K562 (cell line): ENCODE measurements around the gene SERPINF2. TPM values are rescaled to one million over a fixed set of nuclear protein-coding genes. Genes with fewer than 3 reads are reported as not detected.

Experiments
- ARID2 ChIP-seq: fragments of 450-650 bp; IDR thresholded peaks from 2 replicates; pipeline ENCODE4 v1.6.1; 2017; ENCODE audit warnings: antibody characterized with exemption, mild to moderate bottlenecking
- ARID4B ChIP-seq: sonication (generic); formaldehyde crosslinking; IDR thresholded peaks from 2 replicates; pipeline ENCODE4 v1.8.0; 2022; ENCODE audit warnings: mild to moderate bottlenecking, missing genetic modification reagents
- ATF7 ChIP-seq: fragments of 450-650 bp; IDR thresholded peaks from 2 replicates; pipeline ENCODE4 v1.7.1; 2014; ENCODE audit warnings: mild to moderate bottlenecking, moderate library complexity
- ELF1 ChIP-seq: fragments of 200-800 bp; sonication (Bioruptor generic); IDR thresholded peaks from 2 replicates; pipeline ENCODE4 v1.6.1; 2016; ENCODE audit warnings: missing genetic modification characterization, missing compliant biosample characterization
- ETS1 ChIP-seq: conservative IDR thresholded peaks from 2 replicates; pipeline ENCODE4 v1.6.1; 2011; ENCODE audit warnings: low read depth, mild to moderate bottlenecking, low read length; ENCODE audit not compliant: control insufficient read depth
- FOXJ2 ChIP-seq: fragments of 200-800 bp; sonication (Bioruptor generic); IDR thresholded peaks from 2 replicates; pipeline ENCODE4 v1.6.1; 2016; ENCODE audit warnings: missing genetic modification characterization, missing compliant biosample characterization
- NR2C2 ChIP-seq, 2 experiments: fragments of 200-800 bp in 1 of 2; sonication (Bioruptor generic) in 1 of 2; sonication (generic) in 1 of 2; formaldehyde crosslinking in 1 of 2; IDR thresholded peaks; 2 replicates each; pipeline versions ENCODE4 v1.6.1 to v1.8.0; 2016 to 2022; ENCODE audit warnings: mild to moderate bottlenecking in 1 of 2, missing compliant biosample characterization in 1 of 2, missing genetic modification characterization in 1 of 2, missing genetic modification reagents in 1 of 2
- PHF8 ChIP-seq: fragments of 200-600 bp; sonication (generic); IDR thresholded peaks from 2 replicates; pipeline ENCODE4 v1.6.1; 2012; ENCODE audit warnings: mixed run types, mild to moderate bottlenecking, inconsistent platforms, low read length, moderate library complexity, borderline replicate concordance
- RBFOX2 ChIP-seq: fragments of 200-400 bp; formaldehyde crosslinking; IDR thresholded peaks from 2 replicates; pipeline ENCODE4 v1.6.1; 2017; ENCODE audit warnings: low read depth, mild to moderate bottlenecking, low read length, moderate library complexity
- TAF1 ChIP-seq: IDR thresholded peaks from 2 replicates; pipeline ENCODE4 v1.6.1; 2011; ENCODE audit warnings: mild to moderate bottlenecking, low read length, moderate library complexity; ENCODE audit not compliant: insufficient read depth, control insufficient read depth, severe bottlenecking; ENCODE audit errors: extremely low read depth
- TFAM ChIP-seq: fragments of 250-450 bp; sonication (Bioruptor Pico); conservative IDR thresholded peaks from 2 replicates; pipeline ENCODE4 v1.5.0; 2021; ENCODE audit warnings: mild to moderate bottlenecking, moderate library complexity
- XRCC5 ChIP-seq: fragments of 200-400 bp; formaldehyde crosslinking; IDR thresholded peaks from 2 replicates; pipeline ENCODE4 v1.6.1; 2017; ENCODE audit warnings: low read depth, mild to moderate bottlenecking, low read length
- ZNF174 ChIP-seq: fragments of 250-450 bp; sonication (Bioruptor Pico); IDR thresholded peaks from 2 replicates; pipeline ENCODE4 v1.4.0; 2020; ENCODE audit warnings: mild to moderate bottlenecking
- polyA plus RNA-seq, 8 experiments: library from polyadenylated mRNA; depleted of rRNA in 4 of 8; stranded (reverse) in 5 of 8; unstranded in 3 of 8; fragments of >200 nt; fragmentation: Nextera tagmentation in 2 of 8; fragmentation: Illumina TruSeq in 1 of 8; extraction: Ambion mirVana in 2 of 8; extraction: Trizol in 1 of 8; gene quantifications; 2 replicates each; pipeline versions ENCODE4 v1.2.1 to v1.2.3, GENCODE V29; 2011 to 2014; ENCODE audit warnings: inconsistent platforms in 1 of 8, missing spikeins in 1 of 8
- total RNA-seq, 7 experiments: library from RNA; depleted of rRNA in 6 of 7; stranded (reverse); fragments of >200 nt in 6 of 7; fragmentation: Illumina TruSeq in 2 of 7; extraction: Trizol in 2 of 7; gene quantifications; 2 replicates each; pipeline versions ENCODE4 v1.2.1 to v1.2.3, GENCODE V29; 2011 to 2021; ENCODE audit warnings: low replicate concordance in 1 of 7
- TF ChIP-seq, protein P1 (sequence below): fragments of 250-450 bp; sonication (Bioruptor Pico); IDR thresholded peaks from 2 replicates; pipeline ENCODE4 v1.4.0; 2020; ENCODE audit warnings: mild to moderate bottlenecking, moderate library complexity, borderline replicate concordance
- TF ChIP-seq, protein P2 (sequence below): fragments of 450-650 bp; IDR thresholded peaks from 2 replicates; pipeline ENCODE4 v1.6.1; 2016

Gene SERPINF2
- total and polyA plus RNA-seq, 9 of the 15 experiments (the other 6 are each of a cell fraction or from before 2014, with no cell fraction given) = 0.22 TPM; not detected in 8

- TF ChIP-seq NR2C2 (CRISPR knock-in tag; IDR thresholded peaks at IDR 0.05) = peak; percentile 64; the same call in 1 of the 2 replicates
- peak; percentile 36 for TF ChIP-seq NR2C2 (tag; IDR thresholded peaks at IDR 0.05)
- TF ChIP-seq XRCC5 = 0 out of 2 replicates have a peak, but pooled peaks have one; percentile 16
- TF ChIP-seq FOXJ2 (tag) = no peak
- TF ChIP-seq ARID4B (CRISPR knock-in tag) = 0 out of 2 replicates have a peak, but pooled peaks have one; percentile 26
- TF ChIP-seq ARID2 = no peak
- peak; percentile 48; the same call in 1 of the 2 replicates for TF ChIP-seq PHF8
- TF ChIP-seq, protein P1, sequence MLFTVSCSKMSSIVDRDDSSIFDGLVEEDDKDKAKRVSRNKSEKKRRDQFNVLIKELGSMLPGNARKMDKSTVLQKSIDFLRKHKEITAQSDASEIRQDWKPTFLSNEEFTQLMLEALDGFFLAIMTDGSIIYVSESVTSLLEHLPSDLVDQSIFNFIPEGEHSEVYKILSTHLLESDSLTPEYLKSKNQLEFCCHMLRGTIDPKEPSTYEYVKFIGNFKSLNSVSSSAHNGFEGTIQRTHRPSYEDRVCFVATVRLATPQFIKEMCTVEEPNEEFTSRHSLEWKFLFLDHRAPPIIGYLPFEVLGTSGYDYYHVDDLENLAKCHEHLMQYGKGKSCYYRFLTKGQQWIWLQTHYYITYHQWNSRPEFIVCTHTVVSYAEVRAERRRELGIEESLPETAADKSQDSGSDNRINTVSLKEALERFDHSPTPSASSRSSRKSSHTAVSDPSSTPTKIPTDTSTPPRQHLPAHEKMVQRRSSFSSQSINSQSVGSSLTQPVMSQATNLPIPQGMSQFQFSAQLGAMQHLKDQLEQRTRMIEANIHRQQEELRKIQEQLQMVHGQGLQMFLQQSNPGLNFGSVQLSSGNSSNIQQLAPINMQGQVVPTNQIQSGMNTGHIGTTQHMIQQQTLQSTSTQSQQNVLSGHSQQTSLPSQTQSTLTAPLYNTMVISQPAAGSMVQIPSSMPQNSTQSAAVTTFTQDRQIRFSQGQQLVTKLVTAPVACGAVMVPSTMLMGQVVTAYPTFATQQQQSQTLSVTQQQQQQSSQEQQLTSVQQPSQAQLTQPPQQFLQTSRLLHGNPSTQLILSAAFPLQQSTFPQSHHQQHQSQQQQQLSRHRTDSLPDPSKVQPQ = peak; percentile 54; the same call in 1 of the 2 replicates
- no peak for TF ChIP-seq TAF1
- TF ChIP-seq ZNF174 = no peak
- TF ChIP-seq, protein P2, sequence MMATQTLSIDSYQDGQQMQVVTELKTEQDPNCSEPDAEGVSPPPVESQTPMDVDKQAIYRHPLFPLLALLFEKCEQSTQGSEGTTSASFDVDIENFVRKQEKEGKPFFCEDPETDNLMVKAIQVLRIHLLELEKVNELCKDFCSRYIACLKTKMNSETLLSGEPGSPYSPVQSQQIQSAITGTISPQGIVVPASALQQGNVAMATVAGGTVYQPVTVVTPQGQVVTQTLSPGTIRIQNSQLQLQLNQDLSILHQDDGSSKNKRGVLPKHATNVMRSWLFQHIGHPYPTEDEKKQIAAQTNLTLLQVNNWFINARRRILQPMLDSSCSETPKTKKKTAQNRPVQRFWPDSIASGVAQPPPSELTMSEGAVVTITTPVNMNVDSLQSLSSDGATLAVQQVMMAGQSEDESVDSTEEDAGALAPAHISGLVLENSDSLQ = no peak
- TF ChIP-seq ELF1 (tag) = peak; percentile 60; the same call in 1 of the 2 replicates
- TF ChIP-seq ETS1 = peak; percentile 66; the same call in 1 of the 2 replicates
- no peak for TF ChIP-seq TFAM (CRISPR knock-in tag)
- peak; percentile 61; the same call in 1 of the 2 replicates for TF ChIP-seq ATF7
- TF ChIP-seq RBFOX2 = peak; percentile 86
Measured at GRCh38 chr17:1730326-1731193, 12.1 kb upstream of the SERPINF2 start (continued).
